GM12891 (cell line): ENCODE measurements around the gene SFRP5.

ENCODE experiments used
- POLR2A ChIP-seq: IDR thresholded peaks from 2 replicates; pipeline ENCODE4 v1.6.1; 2011; ENCODE audit warnings: low read depth, low read length, control low read depth
- TAF1 ChIP-seq: IDR thresholded peaks from 2 replicates; pipeline ENCODE4 v1.6.1; 2011; ENCODE audit warnings: low read depth, low read length, control low read depth

DNA sequence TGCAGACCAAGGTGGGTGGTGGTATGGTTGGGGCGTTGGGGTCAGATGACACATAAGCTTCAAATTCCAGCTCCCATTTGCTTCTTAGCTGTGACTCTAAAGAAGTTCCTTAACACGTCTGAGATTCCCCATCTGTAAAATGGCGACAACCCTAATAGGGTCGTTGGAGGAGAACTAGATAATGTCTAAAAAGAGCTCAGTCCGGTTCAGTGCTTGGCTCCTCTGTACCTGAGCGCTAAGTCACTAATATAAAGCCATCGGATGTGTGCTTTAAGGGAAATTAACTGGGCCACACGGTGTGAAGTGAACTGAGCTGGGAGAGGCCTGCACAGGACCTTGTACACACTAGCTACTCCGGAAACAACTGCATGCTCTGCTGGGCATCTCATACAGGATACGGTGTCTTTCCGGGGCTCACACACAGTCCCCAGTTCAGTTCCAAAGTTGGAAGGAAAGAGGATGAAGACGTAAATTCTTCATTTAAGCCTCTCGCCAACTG is 35.3 kb downstream of the SFRP5 start:
- no peak for TF ChIP-seq TAF1
- TF ChIP-seq POLR2A, result no peak
